ENCODE measurements around the gene ARIH2.

DNA sequence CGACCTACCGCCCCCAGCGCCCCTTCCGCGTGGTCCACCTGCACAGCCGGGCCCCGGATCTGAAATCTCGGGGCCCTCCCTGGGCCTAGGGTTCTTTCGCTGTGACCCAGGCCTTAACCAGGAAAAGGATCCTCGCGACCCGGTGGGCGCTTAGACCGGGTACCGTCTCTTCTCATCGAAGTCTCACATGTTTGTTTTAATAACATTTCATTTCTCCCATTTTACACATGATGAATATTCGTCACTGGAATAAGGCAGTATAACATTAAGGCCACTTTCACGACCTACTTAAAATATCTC is 100.0 kb downstream of the ARIH2 start:
- TF ChIP-seq, protein P1, sequence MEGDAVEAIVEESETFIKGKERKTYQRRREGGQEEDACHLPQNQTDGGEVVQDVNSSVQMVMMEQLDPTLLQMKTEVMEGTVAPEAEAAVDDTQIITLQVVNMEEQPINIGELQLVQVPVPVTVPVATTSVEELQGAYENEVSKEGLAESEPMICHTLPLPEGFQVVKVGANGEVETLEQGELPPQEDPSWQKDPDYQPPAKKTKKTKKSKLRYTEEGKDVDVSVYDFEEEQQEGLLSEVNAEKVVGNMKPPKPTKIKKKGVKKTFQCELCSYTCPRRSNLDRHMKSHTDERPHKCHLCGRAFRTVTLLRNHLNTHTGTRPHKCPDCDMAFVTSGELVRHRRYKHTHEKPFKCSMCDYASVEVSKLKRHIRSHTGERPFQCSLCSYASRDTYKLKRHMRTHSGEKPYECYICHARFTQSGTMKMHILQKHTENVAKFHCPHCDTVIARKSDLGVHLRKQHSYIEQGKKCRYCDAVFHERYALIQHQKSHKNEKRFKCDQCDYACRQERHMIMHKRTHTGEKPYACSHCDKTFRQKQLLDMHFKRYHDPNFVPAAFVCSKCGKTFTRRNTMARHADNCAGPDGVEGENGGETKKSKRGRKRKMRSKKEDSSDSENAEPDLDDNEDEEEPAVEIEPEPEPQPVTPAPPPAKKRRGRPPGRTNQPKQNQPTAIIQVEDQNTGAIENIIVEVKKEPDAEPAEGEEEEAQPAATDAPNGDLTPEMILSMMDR (IDR thresholded peaks at IDR 0.05): no peak
- TF ChIP-seq POLR2AphosphoS5 (IDR thresholded peaks at IDR 0.05) (no peak), EP300 (IDR thresholded peaks at IDR 0.05) (no peak)

Measured in esophagus muscularis mucosa (tissue), 4 donors.